ENCODE results near the gene RELN.
"Not testable (repeated sequence)": the region's sequence is repeated elsewhere in the genome, so short reads cannot be mapped to it uniquely, and the experiment has no call there.

RELN gene

DNA sequence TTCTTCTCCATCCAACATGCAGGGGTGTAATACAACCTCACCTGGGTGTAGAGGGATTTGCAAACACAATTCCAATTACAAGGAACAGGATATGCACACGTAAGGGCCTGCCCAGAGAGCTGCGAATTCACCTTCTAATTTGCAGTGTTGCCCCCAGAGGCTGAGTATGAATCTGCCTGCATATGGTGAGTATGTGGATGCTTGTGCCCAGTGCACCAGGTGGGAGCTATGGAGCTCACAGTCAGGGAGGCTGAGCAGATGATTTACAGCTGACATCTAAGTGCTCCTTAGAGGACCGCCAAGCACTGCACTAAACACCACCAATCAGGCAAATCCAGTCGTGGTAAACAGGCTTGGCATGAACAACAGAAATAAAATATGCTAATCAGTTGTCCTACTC is 132.0 kb downstream of the RELN start:
- no peak overlapping the region for H3K4me3 ChIP-seq (ENCODE audit: low read depth, low read length)

DNA sequence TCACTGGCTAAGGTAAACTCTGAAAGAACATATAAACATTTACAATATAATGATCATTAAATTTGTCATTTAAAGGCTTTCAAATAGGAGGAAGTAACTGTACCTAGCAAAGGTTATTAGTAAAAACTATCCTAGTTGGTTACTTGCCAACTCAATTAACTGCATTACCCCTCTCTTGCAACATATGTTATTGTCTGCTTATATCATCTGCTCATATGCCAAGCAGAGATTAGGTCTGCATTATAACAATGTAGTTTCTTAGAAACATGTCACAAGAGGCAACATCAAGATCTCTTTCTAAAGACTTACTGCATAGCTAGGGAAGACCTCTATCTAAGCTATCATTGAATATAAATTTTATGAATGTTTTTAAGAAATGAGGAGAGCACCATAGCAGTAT is 132.5 kb downstream of the RELN start:
- H3K4me3 ChIP-seq (ENCODE audit: low read depth, low read length) = no peak overlapping the region

DNA sequence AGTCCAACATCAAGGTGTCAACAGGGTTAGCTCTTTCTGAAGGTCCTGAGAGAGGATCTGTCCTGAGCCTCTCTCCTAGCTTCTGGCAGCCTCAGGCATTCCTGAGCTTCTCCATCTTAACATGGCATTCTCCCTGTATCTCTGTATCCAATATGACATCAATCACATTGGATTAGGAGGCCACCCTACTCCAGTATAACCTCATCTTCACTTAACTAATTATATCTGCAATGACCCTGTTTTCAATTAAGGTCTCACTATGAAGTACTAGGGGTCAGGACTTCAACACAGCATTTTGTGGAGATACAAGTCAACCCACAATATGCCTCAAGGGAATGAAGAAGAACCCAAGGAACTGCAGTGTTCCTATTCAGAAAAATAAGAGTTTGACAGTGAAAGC is 133.8 kb downstream of the RELN start:
- no peak overlapping the region for H3K4me3 ChIP-seq (ENCODE audit: low read depth, low read length)

DNA sequence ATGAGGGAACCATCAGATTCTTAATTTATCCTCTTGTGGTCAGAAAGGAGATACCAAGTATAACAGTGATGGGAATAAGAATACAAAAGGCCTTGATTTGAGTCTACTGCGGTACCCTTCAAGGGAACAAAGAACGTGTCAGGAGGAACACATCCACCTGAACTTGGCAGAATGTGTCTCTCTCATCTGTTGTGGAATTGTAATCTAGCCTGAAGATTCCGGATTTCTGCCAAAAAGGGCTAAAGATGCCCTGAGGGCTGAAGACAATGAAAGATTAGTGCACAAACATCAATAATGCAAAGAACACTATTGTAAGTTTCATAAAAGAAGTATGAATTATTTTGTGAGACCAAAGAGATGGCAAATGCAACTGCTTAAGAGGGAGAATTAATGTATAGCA is 134.8 kb downstream of the RELN start:
- H3K4me3 ChIP-seq (ENCODE audit: low read depth, low read length) = no peak overlapping the region

DNA sequence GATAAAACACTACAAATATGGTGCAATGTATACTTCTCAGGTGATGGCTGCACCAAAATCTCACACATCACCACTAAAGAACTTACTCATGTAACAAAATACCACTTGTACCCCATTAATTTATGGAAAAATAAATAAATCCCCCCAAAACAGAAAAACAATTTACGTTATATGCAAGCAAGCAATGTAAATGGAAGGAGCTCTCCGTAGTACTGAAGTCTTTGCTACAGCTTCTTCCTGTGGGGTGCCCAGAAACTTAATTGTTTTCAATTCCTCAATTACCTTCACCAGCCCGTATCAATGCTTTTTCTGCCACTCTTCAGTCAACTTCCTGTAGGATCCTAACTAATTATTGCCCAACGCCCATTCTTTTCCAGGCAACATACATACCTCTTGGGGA is 138.1 kb downstream of the RELN start:
- no peak overlapping the region for H3K4me3 ChIP-seq (ENCODE audit: low read depth, low read length)

DNA sequence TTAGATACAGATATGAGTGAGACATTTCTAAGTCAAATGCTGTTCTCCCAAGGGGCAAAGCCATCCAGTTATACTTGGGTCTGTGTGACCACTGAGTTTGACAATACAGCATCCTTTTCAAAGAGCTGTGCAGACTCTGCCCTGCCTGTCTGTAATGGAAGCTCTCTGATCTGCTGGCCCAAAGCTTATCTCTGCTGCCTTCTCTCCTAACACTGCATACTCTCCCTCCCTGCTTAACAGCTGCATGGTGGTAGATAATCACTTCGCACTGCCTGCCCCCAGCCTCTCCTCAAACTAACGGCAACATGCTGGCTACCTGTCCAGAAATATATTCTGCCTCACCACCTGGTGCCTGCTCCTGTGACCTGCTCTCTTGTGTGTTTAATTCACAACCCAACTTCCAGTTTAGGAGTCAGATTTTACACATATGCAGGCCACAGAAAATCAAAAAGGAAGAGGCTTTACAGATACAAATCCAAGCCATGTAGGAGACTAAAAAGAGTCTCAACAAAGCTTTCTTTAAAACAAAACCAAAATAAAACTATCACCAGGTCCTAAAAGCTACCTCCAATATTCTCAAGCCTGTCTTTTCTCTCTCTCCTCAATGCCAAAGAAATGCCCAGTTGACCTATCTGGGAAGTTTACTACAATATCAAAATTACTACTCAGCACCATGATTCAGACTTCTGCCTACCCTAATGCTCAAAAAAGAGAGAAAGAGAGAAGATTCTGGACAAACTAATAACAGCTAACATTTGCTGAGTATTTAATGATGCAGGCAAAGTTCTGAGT is 145.6 kb downstream of the RELN start:
- H3K4me3 ChIP-seq (ENCODE audit: low read depth, low read length) = no peak overlapping the region

DNA sequence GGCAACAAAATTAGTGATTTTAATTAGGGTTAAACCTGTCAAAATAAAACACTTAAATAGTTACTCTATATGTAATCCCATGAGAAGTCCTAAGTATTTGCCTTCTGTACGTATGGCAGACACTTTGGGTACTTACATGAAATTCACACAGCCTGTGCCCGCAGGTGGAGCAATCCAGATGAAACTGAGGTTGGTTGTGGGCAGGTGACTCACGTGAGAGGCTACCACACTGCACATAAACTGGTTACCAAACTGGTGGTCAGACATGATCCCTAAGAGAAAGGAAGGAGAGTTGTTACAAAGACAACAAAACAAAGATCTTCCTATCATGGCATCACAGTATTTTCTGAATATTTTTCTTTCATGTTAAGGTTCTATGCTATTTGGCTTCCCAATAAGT is 156.1 kb downstream of the RELN start:
- no peak overlapping the region for H3K4me3 ChIP-seq (ENCODE audit: low read depth, low read length)

DNA sequence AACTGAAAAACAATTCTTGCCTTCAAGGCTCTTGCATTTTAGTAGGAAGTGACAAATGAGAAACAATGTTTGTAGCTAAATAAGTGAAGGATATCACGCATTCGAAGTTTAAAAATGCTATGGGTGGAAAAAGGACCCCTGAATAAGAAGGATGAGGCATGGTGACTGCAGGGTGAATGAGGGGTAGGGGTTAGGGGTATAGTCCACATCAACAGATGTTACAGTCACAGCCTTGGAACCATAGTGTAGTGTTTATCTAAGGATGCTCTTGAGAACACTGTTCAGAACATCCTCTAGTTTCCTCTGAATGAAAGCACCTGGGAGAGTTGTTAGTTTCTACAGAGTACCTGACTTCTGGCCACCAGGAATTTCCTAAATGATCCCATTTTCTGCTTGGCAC is 157.0 kb downstream of the RELN start:
- no peak overlapping the region for H3K4me3 ChIP-seq (ENCODE audit: low read depth, low read length)

DNA sequence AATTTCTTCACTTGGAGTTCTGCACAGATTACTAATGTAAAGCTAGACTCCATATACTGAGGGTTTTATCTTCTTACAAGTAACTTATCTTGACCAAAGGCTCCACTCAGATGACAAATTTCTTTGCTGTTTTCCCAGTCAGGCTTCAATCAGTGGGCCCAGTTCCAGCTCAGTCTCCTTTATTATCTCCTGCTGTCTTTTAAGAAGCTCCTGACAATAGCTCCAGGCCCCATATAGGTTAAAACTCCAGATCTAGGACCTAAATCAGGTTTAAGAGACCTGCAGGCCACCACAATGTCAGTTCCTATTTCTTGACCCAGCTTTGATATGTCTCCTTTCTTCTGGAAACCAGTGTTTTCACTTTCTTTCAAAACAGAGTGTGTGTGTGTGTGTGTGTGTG is 165.2 kb downstream of the RELN start:
- H3K4me3 ChIP-seq (ENCODE audit: low read depth, low read length) = no peak overlapping the region

DNA sequence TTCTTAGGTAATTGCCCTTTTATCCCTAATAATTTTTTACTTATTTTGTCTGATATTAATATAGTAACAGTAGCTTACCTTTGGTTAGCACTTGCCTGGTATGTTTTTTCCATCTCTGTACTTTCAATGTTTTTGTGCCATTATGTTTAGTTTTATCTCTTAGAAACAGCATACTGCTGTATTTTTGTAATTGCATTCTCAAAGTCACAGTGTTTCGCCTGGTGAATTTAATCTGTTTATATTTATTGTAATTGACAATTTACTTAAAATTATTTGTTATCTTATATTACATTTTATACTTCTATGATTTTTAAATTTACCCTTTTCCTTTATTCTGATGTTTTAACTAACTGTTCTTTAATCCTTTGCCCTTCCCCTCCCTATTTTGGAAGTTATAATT is 166.4 kb downstream of the RELN start:
- H3K4me3 ChIP-seq (ENCODE audit: low read depth, low read length) = no peak overlapping the region

DNA sequence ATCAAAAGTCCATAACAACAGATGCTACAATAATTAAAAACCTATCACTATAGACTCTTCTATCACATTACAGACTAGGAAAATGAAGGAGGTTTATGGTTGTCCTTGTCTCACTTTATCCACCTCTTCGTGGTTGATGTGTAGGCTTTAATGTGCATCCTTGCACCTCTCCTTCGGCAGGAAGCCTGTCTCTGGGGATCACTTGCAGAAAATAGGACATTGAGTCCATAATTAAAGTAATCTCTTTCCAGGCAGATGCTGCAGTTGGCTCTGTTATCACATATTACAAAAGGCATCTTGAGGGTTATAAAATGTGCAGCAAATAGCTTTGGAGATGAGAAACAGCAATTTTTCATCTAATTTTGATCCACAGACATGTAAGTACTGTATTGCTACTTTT is 168.4 kb downstream of the RELN start:
- H3K4me3 ChIP-seq (ENCODE audit: low read depth, low read length) = no peak overlapping the region

DNA sequence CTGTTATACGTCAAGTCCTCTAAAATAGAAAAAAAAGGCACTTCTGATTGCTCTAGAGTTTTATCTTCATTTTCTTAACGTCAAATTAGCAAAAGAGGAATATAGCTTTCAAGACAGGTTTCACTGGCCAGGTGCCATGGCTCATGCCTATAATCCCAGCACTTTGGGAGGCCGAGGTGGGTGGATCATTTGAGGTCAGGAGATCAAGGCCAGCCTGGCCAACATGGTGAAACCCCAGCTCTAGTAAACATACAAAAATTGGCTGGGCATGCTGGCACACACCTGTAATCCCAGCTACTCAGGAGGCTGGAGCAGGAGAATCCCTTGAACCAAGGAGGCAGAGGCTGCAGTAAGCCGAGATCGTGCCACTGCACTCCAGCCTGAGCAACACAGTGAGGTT is 173.5 kb downstream of the RELN start:
- H3K4me3 ChIP-seq (ENCODE audit: low read depth, low read length) = not testable (repeated sequence)

DNA sequence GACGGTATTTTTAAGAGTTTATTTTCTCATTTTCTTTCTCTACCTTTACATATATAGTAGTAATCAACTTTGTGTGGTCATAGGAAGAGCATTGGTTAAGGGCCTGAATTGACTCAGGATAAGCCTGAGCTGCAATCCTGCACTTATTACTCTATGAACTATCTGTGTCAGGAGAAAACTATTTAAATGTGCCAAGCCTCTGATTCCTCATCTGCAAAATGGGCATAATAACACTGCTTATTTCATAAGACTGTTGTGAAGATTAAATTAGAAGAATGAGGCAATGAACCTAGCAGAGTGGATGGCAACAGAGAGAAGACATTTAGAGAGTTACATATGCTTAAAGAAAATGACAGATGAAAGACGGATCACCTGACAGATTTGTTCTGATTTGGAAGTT is 175.5 kb downstream of the RELN start:
- no peak overlapping the region for H3K4me3 ChIP-seq (ENCODE audit: low read depth, low read length)

DNA sequence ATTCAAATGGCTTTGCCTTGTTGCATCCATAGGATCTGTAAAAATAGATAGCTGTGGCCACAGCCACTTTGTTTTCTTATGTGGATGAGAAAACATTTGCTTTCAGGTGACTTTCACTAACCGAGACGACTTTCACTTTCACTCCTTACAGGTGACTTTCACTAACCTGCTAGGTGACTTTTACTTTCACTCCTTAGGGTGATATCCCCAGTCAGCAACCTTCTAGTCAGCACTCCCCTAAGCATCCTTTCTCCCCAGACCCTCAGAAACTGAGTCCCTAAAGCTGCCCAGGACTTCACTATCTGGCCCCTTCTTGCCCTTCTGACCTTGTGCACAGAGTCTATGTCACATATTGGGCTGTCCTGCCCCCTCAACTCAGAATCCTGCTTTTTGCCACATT is 177.5 kb downstream of the RELN start:
- no peak overlapping the region for H3K4me3 ChIP-seq (ENCODE audit: low read depth, low read length)

DNA sequence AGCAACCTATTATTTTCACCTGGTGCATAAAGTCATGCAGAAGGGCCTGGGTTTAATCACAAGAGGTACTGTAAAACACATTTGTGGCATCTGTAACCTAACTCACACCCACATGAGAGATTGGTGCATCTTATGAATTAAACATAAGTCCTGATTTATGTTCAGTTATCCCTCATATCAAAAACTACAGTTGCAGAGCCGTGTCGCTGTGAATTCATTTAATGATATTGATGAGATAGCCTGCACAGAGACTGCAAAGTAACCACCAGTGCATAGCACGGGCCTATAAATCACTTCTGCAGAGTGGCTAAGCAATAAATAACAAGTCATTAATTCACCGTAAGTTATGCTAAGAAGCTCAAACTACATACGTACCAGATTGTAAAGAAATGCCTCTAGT is 178.2 kb downstream of the RELN start:
- H3K4me3 ChIP-seq (ENCODE audit: low read depth, low read length) = no peak overlapping the region

DNA sequence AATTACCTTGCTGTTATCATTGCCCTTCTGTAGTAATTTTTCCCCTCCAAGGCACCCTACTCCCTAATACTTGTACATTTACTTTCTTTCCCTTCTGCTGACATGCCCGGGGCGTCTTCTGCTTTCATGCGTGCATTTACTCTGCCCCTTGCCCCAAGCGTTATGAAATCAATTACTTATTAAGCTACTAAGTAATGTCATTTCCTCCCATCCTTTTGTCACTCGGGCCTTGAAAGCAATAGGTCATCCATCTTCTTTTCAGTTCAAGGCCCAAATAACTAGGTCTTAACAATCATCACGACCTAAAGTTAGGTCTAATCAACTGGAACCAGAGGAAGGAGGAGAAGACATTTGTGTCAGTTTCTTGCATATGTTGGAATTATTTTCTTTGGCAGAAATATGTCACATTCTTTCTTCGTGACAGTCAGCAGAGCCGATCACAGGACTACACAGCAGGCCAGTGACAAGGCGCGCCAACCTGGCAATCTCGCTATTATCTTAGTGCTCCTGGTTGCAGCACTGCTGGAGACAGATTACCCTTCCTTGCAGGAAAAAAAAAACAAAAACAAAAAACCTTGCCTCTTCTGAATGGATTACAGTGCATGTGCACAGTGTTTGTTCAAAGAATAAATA is 179.2 kb downstream of the RELN start:
- no peak overlapping the region for H3K4me3 ChIP-seq (ENCODE audit: low read depth, low read length)

DNA sequence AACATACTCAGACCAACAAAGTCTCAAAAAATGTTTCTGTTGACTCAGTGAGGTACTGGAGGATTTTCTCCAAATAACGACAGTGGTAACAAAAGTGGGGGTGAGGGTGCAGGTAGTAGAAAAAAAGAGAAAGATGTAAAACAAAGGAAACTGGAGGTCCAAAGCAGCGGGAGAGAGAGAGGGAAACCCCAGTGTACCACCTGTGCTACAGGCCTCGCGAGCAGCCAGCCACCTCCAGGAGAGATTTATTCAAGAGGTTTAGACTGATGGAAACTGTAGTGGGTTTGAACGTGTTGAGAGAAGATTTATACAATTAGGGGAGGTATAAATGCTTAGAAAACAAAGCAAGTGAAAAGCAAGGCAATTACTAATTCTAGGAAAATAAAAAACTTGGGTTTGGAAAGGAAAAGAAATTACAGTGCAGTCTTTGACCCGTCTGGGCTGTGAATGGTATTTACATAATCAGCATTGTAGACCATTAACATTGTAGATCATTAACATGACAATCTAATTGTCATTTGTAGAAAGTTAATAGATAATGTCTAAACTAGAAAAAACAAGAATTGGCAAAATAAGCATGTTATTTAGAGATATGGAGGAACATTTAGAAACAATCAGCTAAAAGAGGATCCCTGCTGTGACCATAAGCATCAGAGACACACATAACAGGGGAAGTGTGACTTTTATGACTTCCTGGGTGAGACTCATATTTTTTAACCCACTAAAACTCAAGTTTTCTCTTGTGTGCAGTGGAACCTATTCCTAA is 180.0 kb downstream of the RELN start:
- H3K4me3 ChIP-seq (ENCODE audit: low read depth, low read length) = no peak overlapping the region

DNA sequence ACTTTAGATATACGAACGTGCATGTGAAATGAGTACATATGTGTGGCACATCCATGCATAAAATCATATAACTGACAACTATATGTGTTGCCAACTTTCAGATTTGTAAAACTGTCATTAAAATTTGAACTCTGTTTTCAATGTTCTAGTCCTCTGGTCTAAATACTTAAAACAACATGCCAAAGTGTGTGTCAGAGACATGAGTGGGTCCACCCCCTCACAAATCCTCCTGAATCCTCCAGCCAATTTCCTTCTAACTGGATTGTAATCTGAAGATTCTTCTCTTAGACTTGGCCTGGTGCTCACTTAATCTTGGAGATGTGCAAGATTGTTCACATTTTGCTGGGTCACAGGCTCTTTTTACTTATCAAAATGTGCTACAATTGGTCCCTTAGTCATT is 184.1 kb downstream of the RELN start:
- H3K4me3 ChIP-seq (ENCODE audit: low read depth, low read length) = no peak overlapping the region

DNA sequence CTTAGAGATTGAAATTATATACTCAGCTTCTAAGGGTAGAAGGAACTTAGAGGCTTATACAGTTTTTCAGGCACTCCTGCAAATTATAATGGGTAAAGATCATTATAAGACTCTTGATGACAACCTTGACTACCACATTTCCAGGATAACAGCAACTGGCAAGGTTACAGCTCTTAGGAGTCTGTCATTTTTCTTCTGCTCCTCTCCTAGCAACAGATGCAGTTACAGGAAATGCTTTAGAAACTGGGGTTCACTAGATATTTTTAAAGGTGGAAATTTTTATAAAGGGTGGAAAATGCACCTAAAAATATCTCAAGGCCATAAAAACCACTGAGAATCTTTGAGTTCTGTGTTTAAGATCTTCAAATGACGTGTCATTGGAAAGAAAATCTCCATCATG is 185.8 kb downstream of the RELN start:
- no peak overlapping the region for H3K4me3 ChIP-seq (ENCODE audit: low read depth, low read length)

DNA sequence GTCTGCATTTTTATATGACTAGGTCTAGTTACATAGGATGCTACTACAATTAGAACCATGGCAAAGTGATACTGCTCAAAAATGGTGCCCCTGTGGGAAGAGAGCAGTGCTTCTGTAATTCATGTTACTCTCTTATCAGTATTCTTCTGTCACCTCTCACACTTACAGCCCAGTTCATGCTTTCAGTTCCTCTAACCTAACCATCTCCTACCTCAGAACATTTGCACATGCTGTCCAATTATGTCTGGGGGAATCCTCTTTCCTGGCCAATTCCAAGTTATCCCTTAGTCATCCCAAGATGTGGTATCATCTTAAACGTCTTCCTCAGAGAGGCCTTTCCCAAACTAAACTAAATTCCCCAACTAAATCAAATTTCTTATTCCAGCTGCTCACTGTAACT is 190.2 kb downstream of the RELN start:
- H3K4me3 ChIP-seq (ENCODE audit: low read depth, low read length) = no peak overlapping the region

DNA sequence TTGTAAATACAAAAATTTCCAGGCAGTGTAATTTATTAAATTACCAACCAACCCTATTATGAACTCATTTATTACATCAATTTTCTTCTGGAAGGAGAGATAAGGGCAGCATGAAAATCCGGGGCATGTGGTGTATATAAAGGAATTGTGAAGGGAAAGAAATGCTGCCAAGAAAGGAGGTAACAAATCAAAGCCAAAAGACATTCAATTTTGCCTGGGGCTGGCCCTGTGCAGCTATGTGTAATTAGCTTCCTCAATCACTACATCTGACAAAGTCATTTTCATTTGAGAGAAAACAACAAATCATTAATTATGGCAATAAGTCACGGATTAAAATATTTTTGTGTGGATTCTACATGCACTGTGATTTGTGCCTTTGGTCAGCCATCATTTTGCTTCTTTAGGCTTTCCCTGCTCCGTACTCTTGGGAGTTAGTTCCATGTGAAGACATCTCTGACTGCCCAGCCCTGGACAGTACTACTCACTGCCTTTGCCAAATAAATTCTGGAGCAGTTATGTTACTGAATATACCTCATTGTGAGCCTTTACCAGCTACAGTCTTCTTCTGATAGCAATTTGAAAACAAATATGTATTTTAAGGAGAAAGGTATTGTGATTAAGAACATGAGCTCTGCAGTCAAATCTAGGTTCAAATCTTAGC is 191.7 kb downstream of the RELN start:
- H3K4me3 ChIP-seq (ENCODE audit: low read depth, low read length) = no peak overlapping the region
